ENCODE measurements around the gene ARID1A. TPM values are rescaled to one million over a fixed set of nuclear protein-coding genes. Genes with fewer than 3 reads are reported as not detected.

The ARID1A gene
- total RNA-seq, 4 donors from 2014 or later: 22.3 to 51.0 (median 35.0) TPM

- TF ChIP-seq CTCF (IDR thresholded peaks at IDR 0.05 in 4 of 5, conservative IDR thresholded peaks at IDR 0.05 in 1 of 5) (no peak), POLR2A (IDR thresholded peaks at IDR 0.05) (no peak)
- H3K4me3 ChIP-seq: no peak overlapping the region
- DNase-seq (no peak), ATAC-seq (no peak)
- peaks cover 0 to 52% of the 10 kb centered on the region in 2 donors for H3K36me3 ChIP-seq
- intact Hi-C loops (cut with DNase I; ENCODE audit: low total_unique reads): no loop called here
- H3K4me1 ChIP-seq: peaks cover 24 to 56% of the 10 kb centered on the region in 2 donors
- in situ Hi-C loops (cut with MboI; ENCODE audit: low sequenced_read_pairs in 4 of 4): no loop called here
- H3K9me3 ChIP-seq: no peaks in the 10 kb centered on the region
- no peaks in the 10 kb centered on the region for H3K27me3 ChIP-seq
- H3K27ac ChIP-seq: no peak overlapping the region
Measured at GRCh38 chr1:26731233-26731902, 35.6 kb downstream of the ARID1A start.

GRCh38 chr1:26733392-26733791 lies 37.6 kb downstream of the ARID1A start:
- ATAC-seq: no peak
- Histone ChIP-seq H3K4me3 (no peak overlapping the region), H3K36me3 (peaks cover 0 to 59% of the 10 kb centered on the region in 2 donors), H3K4me1 (peaks cover 13 to 36% of the 10 kb centered on the region in 2 donors), H3K27ac (peak overlapping the region in 1 of 4 donors; percentile 15), H3K9me3 (no peaks in the 10 kb centered on the region), H3K27me3 (no peaks in the 10 kb centered on the region)
- intact Hi-C loops (cut with DNase I; ENCODE audit: low total_unique reads) (no loop called here), in situ Hi-C loops (cut with MboI; ENCODE audit: low sequenced_read_pairs in 4 of 4) (no loop called here)
- TF ChIP-seq CTCF (IDR thresholded peaks at IDR 0.05 in 4 of 5, conservative IDR thresholded peaks at IDR 0.05 in 1 of 5): no peak
- TF ChIP-seq POLR2A (IDR thresholded peaks at IDR 0.05): no peak
- DNase-seq: no peak

DNA sequence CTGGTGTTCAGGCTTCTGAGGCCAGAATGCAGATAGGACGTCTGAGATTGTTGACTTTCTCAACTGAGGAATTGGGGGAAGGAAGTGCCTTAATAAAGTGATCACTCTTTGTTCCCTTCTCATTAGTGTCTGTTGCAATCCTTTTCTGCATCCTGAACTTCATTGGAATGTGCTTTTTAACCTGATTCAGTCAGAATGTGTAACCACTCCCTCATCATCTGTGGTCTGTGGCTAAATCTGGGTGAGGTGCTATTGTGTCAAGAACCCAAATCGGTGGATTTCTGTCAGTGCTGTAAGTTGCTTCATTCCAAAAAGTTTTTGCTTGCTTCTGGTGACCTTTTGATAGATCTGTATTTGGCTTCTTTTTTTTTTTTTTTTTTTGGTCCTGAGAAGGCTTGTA lies 38.2 kb downstream of the ARID1A start:
- peak in 1 of 2 donors; percentile 28 for ATAC-seq
- H3K4me1 ChIP-seq: peaks cover 13 to 30% of the 10 kb centered on the region in 2 donors

DNA sequence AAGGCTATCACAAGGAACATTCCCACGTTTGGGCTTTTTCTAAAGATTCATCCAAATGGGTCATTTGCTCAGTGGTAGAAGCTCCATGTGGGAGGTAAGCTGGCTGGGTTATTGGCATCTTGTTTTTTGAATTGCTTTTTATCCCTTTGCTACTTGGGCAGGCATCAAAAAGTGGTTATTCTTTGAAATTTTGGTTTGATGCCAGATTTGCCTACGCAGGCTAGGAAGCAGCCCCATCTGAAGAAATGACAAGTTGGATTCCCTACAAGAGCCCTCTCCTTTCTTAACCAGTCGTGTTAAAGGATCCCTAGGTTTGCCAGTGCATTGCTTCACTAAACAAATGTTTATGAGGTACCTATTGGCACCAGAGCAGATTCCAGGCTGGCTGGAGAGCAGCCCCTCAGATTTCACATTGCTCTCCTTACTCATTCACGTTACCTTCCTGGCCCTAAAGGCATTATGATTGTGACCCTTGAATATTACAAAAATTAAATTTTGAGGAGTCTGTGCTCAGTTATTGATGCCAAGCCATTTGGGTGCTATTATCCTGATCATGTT lies 38.8 kb downstream of the ARID1A start:
- H3K36me3 ChIP-seq: peaks cover 0 to 59% of the 10 kb centered on the region in 2 donors
- H3K27me3 ChIP-seq: no peaks in the 10 kb centered on the region
- H3K4me1 ChIP-seq: peaks cover 19 to 26% of the 10 kb centered on the region in 2 donors
- DNase-seq: peak in 1 of 2 donors; percentile 22
- peak in 1 of 2 donors; percentile 74 for ATAC-seq
- in situ Hi-C loops (cut with MboI; ENCODE audit: low sequenced_read_pairs in 4 of 4) (no loop called here), intact Hi-C loops (cut with DNase I; ENCODE audit: low total_unique reads) (no loop called here)
- no peak for TF ChIP-seq POLR2A (IDR thresholded peaks at IDR 0.05)
- no peak overlapping the region for H3K4me3 ChIP-seq
- peak overlapping the region in 2 of 4 donors; percentile 25 to 33 for H3K27ac ChIP-seq
- H3K9me3 ChIP-seq: no peaks in the 10 kb centered on the region

More for the DNA sequence above, 38.2 kb downstream of the ARID1A start:
- H3K27ac ChIP-seq: peak overlapping the region in 2 of 4 donors; percentile 15 to 25
- no peak overlapping the region for H3K4me3 ChIP-seq
- in situ Hi-C loops (cut with MboI; ENCODE audit: low sequenced_read_pairs in 4 of 4) (no loop called here), intact Hi-C loops (cut with DNase I; ENCODE audit: low total_unique reads) (no loop called here)
- no peaks in the 10 kb centered on the region for H3K9me3 ChIP-seq
- peaks cover 0 to 59% of the 10 kb centered on the region in 2 donors for H3K36me3 ChIP-seq
- no peak for TF ChIP-seq CTCF (IDR thresholded peaks at IDR 0.05 in 4 of 5, conservative IDR thresholded peaks at IDR 0.05 in 1 of 5)
- TF ChIP-seq POLR2A (IDR thresholded peaks at IDR 0.05): no peak
- no peaks in the 10 kb centered on the region for H3K27me3 ChIP-seq
- no peak for DNase-seq

DNA sequence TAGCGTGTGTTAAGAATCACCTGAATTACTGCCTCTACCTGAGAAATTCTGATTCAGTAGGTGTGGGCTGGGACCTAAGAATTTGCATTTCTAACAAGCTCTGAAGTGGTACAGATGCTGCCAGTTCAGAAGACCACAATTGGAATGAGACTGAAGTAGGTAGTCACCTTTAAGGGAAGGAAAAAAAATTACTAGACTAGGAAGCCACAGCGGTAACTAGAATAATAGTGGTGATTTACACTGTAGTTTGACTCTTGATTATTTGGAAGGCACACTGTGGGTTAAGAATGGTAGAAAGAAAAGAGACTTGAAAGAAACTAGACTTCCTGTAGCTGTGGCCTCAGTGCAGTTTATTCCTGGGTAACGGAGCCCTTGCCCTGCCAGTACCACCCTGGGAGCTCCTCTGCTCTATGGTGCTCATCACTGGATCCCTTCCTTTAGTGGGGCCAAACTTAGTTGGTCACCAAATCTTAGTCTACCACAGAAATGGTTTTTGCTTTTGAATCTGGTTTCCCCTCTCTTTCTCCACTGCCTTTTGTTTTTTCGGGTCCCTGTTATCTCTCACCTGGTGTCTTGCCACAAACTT lies 43.6 kb downstream of the ARID1A start:
- Histone ChIP-seq H3K4me3 (no peak overlapping the region), H3K36me3 (peaks cover 0 to 20% of the 10 kb centered on the region in 2 donors), H3K4me1 (peaks cover 44 to 47% of the 10 kb centered on the region in 2 donors), H3K27ac (peak overlapping the region in 2 of 4 donors; percentile 13 to 29), H3K27me3 (no peaks in the 10 kb centered on the region), H3K9me3 (no peaks in the 10 kb centered on the region)
- no peak for TF ChIP-seq POLR2A (IDR thresholded peaks at IDR 0.05)
- TF ChIP-seq CTCF (IDR thresholded peaks at IDR 0.05 in 4 of 5, conservative IDR thresholded peaks at IDR 0.05 in 1 of 5): no peak
- ATAC-seq (no peak), DNase-seq (no peak)
- intact Hi-C loops (cut with DNase I; ENCODE audit: low total_unique reads): loop anchor here (2.0 kb wide), 1 partner anchor 15 kb away; no protein-coding TSS in a partner anchor
- in situ Hi-C loops (cut with MboI; ENCODE audit: low sequenced_read_pairs in 4 of 4): no loop called here

All from gastrocnemius medialis (tissue), 4 donors.